22Rv1 (cell line): Measurements from ENCODE around the gene TMEM129.

Experiments used
- CTCF ChIP-seq: fragments of 450-650 bp; IDR thresholded peaks from 2 replicates; pipeline ENCODE4 v1.5.1; 2017; ENCODE audit warnings: mild to moderate bottlenecking
- ZFX ChIP-seq: fragments of 450-650 bp; IDR thresholded peaks from 2 replicates; pipeline ENCODE4 v1.6.1; 2017; ENCODE audit warnings: antibody characterized with exemption, borderline replicate concordance

- TF ChIP-seq CTCF (no peak), ZFX (no peak)
These were observed 34.6 kb downstream of the TMEM129 start for GRCh38 chr4:1686440-1687036.
